K562 (cell line): Measurements from ENCODE around the gene ELF3. TPM values are rescaled to one million over a fixed set of nuclear protein-coding genes. Genes with fewer than 3 reads are reported as not detected.

Source experiments
- ATAC-seq: fragments of 200-7000 bp; cut with Tn5 transposase; 3 replicates; pipeline ENCODE4 v1.9.1; 2020; ENCODE audit warnings: moderate library complexity
- BruUV-seq: library from RNA; stranded (reverse); fragments of 400-500 nt; replicated peaks from 2 replicates; lab custom pipeline; 2021; lab: Mats Ljungman, UMichigan
- CTCF ChIA-PET: fragments of 300-600 bp; formaldehyde crosslinking; extraction: SDS; loops from one replicate; lab custom pipeline; 2021; ENCODE audit warnings: low intra/inter-chr PET ratio; lab: Yijun Ruan, JAX
- POLR2A ChIA-PET: fragments of 300-600, 350-650 bp; sonication (Branson Sonifier 250); formaldehyde crosslinking; extraction: SDS; loops from one replicate; lab custom pipeline; 2021; ENCODE audit warnings: antibody characterized with exemption, inconsistent platforms; lab: Yijun Ruan, JAX
- DNase-seq, 4 experiments: peaks; one replicate each; pipeline versions ENCODE4 v3.0.0 to v3.0.0-alpha.2; 2011 to 2018; ENCODE audit warnings: low spot score in 3 of 4, mixed read lengths in 3 of 4; ENCODE audit errors: extremely low read depth in 1 of 4
- FAIRE-seq: peaks from 2 replicates; lab custom pipeline; 2011; peaks lifted over from hg19 to GRCh38; lab: Jason Lieb, UNC
- H2AFZ ChIP-seq: 2 replicates; pipeline ENCODE4 v1.6.0; 2011; ENCODE audit warnings: low read depth, low read length, control low read depth, inconsistent platforms
- H3K27ac ChIP-seq: fragments of 200-600 bp; 3 replicates; pipeline ENCODE4 v1.8.0; 2011; ENCODE audit warnings: low read depth, mild to moderate bottlenecking, control low read depth, inconsistent platforms, low read length, moderate library complexity, mixed read lengths; ENCODE audit errors: extremely low read depth
- H3K27me3 ChIP-seq, 2 experiments: fragments of 300-600 bp in 1 of 2; 2 replicates in 1 of 2; 3 replicates in 1 of 2; pipeline versions ENCODE4 v1.6.0 to v1.8.0; 2011; ENCODE audit warnings: inconsistent platforms in 2 of 2, low read length in 2 of 2, mild to moderate bottlenecking in 1 of 2, mixed read lengths in 1 of 2, moderate library complexity in 1 of 2; ENCODE audit not compliant: control insufficient read depth in 2 of 2, insufficient read depth in 2 of 2
- H3K36me3 ChIP-seq: fragments of 300-600 bp; 3 replicates; pipeline ENCODE4 v1.8.0; 2011; ENCODE audit warnings: mild to moderate bottlenecking, low read length, inconsistent platforms; ENCODE audit not compliant: control insufficient read depth, insufficient read depth
- H3K4me1 ChIP-seq, 2 experiments: fragments of 200-600 bp in 1 of 2; replicated peaks in 1 of 2; 2 replicates in 1 of 2; 3 replicates in 1 of 2; pipeline versions ENCODE4 v1.5.1 to v1.8.0; 2011; ENCODE audit warnings: inconsistent platforms in 2 of 2, low read length in 2 of 2, mild to moderate bottlenecking in 1 of 2, mixed read lengths in 1 of 2, moderate library complexity in 1 of 2; ENCODE audit not compliant: control insufficient read depth in 2 of 2, insufficient read depth in 2 of 2
- H3K4me2 ChIP-seq: 2 replicates; pipeline ENCODE4 v1.6.1; 2011; ENCODE audit warnings: low read length, control low read depth, inconsistent platforms, mixed read lengths; ENCODE audit not compliant: insufficient read depth
- H3K4me3 ChIP-seq: fragments of 200-600 bp; sonication (generic), shearing (Covaris generic); 2 replicates; pipeline ENCODE4 v1.5.1; 2016; ENCODE audit warnings: control low read depth, inconsistent platforms
- H3K79me2 ChIP-seq: fragments of 200-600 bp; 3 replicates; pipeline ENCODE4 v1.8.0; 2011; ENCODE audit warnings: low read length, inconsistent platforms; ENCODE audit not compliant: control insufficient read depth, insufficient read depth
- H3K9ac ChIP-seq, 2 experiments: 2 replicates each; pipeline versions ENCODE4 v1.6.0 to v1.6.1; 2011; ENCODE audit warnings: low read depth in 2 of 2, low read length in 2 of 2, control low read depth in 1 of 2, inconsistent platforms in 1 of 2, mild to moderate bottlenecking in 1 of 2, mixed read lengths in 1 of 2; ENCODE audit not compliant: insufficient read depth in 1 of 2
- H3K9me1 ChIP-seq: one replicate; pipeline ENCODE4 v1.6.0; 2011; ENCODE audit warnings: inconsistent platforms, mild to moderate bottlenecking, low read length, moderate library complexity; ENCODE audit not compliant: control insufficient read depth, insufficient read depth
- H3K9me3 ChIP-seq: replicated peaks from 2 replicates; pipeline ENCODE4 v1.5.1; 2011; ENCODE audit warnings: low read depth, low read length, inconsistent platforms; ENCODE audit not compliant: control insufficient read depth, insufficient read depth
- H4K20me1 ChIP-seq: replicated peaks from 2 replicates; pipeline ENCODE4 v1.6.1; 2011; ENCODE audit warnings: low read length, inconsistent platforms, mixed read lengths; ENCODE audit not compliant: control insufficient read depth, insufficient read depth
- HLTF ChIP-seq: fragments of 450-650 bp; IDR thresholded peaks from 2 replicates; pipeline ENCODE4 v1.6.1; 2016
- MXI1 ChIP-seq: IDR thresholded peaks from 2 replicates; pipeline ENCODE4 v1.6.1; 2011; ENCODE audit warnings: low read depth, mild to moderate bottlenecking, improper control_type of control experiment, low read length
- NFIC ChIP-seq: fragments of 450-650 bp; IDR thresholded peaks from 2 replicates; pipeline ENCODE4 v1.6.1; 2017; ENCODE audit warnings: mild to moderate bottlenecking, inconsistent platforms
- POU5F1 ChIP-seq: fragments of 150-350 bp; IDR thresholded peaks from 2 replicates; pipeline ENCODE4 v1.6.1; 2014; ENCODE audit warnings: borderline replicate concordance, low read length, low read depth, mild to moderate bottlenecking; ENCODE audit not compliant: partially characterized antibody
- WGBS: fragments of 100-300 bp; shearing (Covaris generic); methylation state at CpG from one replicate; pipeline ENCODE4 v1.1.6; 2016; ENCODE audit warnings: low coverage, mixed read lengths; ENCODE audit not compliant: insufficient coverage; ENCODE audit errors: missing lambda C conversion rate; 5-methylcytosine and 5-hydroxymethylcytosine counted together
- in situ Hi-C: fragments of 300-500 bp; cut with MboI; formaldehyde crosslinking; loops from 4 replicates; pipeline ENCODE4 v1.15.0; 2018; ENCODE audit warnings: inconsistent platforms, mixed read lengths
- intact Hi-C: fragments of 100-400 bp; cut with micrococcal nuclease; formaldehyde crosslinking; loops from 2 replicates; pipeline ENCODE4 v1.14.2; 2022
- polyA plus RNA-seq, 8 experiments: library from polyadenylated mRNA; depleted of rRNA in 4 of 8; stranded (reverse) in 5 of 8; unstranded in 3 of 8; fragments of >200 nt; fragmentation: Nextera tagmentation in 2 of 8; fragmentation: Illumina TruSeq in 1 of 8; extraction: Ambion mirVana in 2 of 8; extraction: Trizol in 1 of 8; gene quantifications; 2 replicates each; pipeline versions ENCODE4 v1.2.1 to v1.2.3, GENCODE V29; 2011 to 2014; ENCODE audit warnings: inconsistent platforms in 1 of 8, missing spikeins in 1 of 8
- total RNA-seq, 7 experiments: library from RNA; depleted of rRNA in 6 of 7; stranded (reverse); fragments of >200 nt in 6 of 7; fragmentation: Illumina TruSeq in 2 of 7; extraction: Trizol in 2 of 7; gene quantifications; 2 replicates each; pipeline versions ENCODE4 v1.2.1 to v1.2.3, GENCODE V29; 2011 to 2021; ENCODE audit warnings: low replicate concordance in 1 of 7
- TF ChIP-seq, protein P1 (sequence below): IDR thresholded peaks from 3 replicates; pipeline ENCODE4 v1.6.1; 2011; ENCODE audit warnings: borderline replicate concordance, mild to moderate bottlenecking; ENCODE audit not compliant: insufficient read length, insufficient read depth
- TF ChIP-seq, protein P2 (sequence below): fragments of 250-450 bp; sonication (Bioruptor Pico); IDR thresholded peaks from 2 replicates; pipeline ENCODE4 v1.5.0; 2021; ENCODE audit warnings: mild to moderate bottlenecking, borderline replicate concordance
- TF ChIP-seq, protein P3 (sequence below): fragments of 250-450 bp; sonication (Bioruptor Pico); IDR thresholded peaks from 2 replicates; pipeline ENCODE4 v1.9.0; 2021; ENCODE audit warnings: mild to moderate bottlenecking, inconsistent platforms
- TF ChIP-seq, protein P4 (sequence below): fragments of 450-650 bp; IDR thresholded peaks from 2 replicates; pipeline ENCODE4 v1.6.1; 2014; ENCODE audit warnings: low read depth, mild to moderate bottlenecking, moderate library complexity, borderline replicate concordance

The ELF3 gene
- total and polyA plus RNA-seq, 9 of the 15 experiments (the other 6 are each of a cell fraction or from before 2014, with no cell fraction given), result 0.03 to 1.2 (median 0.07) TPM; not detected in 4

DNA sequence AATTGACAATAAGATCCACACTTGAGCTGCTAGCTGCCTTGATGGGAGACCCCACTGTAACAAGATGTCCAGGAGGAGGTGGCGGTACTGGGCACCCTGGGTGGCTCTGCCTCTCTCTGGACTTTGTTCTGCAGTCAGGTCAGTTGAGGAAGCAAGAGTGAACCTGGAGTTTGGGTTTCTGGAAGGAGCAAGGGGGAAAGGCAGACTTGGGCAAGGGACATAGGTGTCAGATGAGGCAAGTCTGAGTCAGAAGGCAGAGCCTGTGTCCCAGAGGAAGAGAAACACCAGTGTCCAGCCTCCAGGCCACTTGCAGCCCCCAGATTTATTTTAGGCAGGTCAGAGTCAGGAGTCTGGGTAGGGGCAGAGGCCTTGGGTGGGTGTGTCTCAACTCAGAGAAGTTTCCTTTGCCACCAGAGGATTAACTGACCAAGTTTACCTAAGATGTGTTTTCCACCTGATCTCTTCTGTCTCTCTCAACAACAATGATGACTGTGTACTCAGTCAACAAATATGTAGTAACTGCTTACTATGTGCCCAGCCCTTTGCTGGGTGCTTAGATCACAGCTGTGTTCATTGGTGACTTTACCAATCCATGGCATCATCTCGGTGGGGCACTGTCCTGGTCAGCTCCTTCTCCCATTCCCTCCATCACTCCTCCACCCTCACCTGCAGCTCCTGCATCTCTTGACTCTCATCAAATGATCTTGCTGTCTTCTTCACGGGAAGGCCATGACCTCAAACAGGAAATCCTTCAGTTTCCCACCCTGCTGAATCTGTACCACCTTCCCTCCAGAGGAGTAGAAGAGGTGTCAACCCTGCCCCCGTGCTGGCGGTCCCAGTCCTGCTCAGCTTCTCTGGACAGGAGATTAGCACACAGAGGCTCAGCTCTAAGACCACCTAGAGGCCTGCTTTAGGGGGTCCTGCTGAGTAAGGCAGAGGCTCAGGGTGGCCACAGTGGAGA is 36.6 kb downstream of the ELF3 start:
- FAIRE-seq (no peak), DNase-seq (peak in 1 of 4 experiments; percentile 9), ATAC-seq (no peak)
- no peaks in the 10 kb centered on the region for H3K36me3 ChIP-seq
- H3K4me1 ChIP-seq, result no peaks in the 10 kb centered on the region; a peak in 1 of 5 replicates
- H4K20me1 ChIP-seq, result no peaks in the 10 kb centered on the region
- no peak overlapping the region for H3K9ac ChIP-seq
- intact Hi-C loops (no loop called here), in situ Hi-C loops (no loop called here)
- H3K27ac ChIP-seq, result no peak overlapping the region
- H3K9me3 ChIP-seq, result peaks cover 3% of the 10 kb centered on the region; the same call in 1 of the 2 replicates
- H3K4me2 ChIP-seq, result no peak overlapping the region
- no peaks in the 10 kb centered on the region for H3K79me2 ChIP-seq
- ChIA-PET CTCF (no interaction called here), POLR2A (interaction anchor here (0.6 to 1.2 kb wide), 6 partner anchors 11 to 456 kb away, joined by 3 to 4 read pairs (median 3); no protein-coding TSS in a partner anchor)
- 1% methylated on average over 5 of the region's 5 CpGs for WGBS
- BruUV-seq, result no TSS peak
- H3K4me3 ChIP-seq, result no peak overlapping the region
- no peak overlapping the region for H2AFZ ChIP-seq
- TF ChIP-seq, protein P1, sequence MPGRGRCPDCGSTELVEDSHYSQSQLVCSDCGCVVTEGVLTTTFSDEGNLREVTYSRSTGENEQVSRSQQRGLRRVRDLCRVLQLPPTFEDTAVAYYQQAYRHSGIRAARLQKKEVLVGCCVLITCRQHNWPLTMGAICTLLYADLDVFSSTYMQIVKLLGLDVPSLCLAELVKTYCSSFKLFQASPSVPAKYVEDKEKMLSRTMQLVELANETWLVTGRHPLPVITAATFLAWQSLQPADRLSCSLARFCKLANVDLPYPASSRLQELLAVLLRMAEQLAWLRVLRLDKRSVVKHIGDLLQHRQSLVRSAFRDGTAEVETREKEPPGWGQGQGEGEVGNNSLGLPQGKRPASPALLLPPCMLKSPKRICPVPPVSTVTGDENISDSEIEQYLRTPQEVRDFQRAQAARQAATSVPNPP, result no peak
- no peak for TF ChIP-seq MXI1
- no peak for TF ChIP-seq POU5F1
- TF ChIP-seq, protein P2, sequence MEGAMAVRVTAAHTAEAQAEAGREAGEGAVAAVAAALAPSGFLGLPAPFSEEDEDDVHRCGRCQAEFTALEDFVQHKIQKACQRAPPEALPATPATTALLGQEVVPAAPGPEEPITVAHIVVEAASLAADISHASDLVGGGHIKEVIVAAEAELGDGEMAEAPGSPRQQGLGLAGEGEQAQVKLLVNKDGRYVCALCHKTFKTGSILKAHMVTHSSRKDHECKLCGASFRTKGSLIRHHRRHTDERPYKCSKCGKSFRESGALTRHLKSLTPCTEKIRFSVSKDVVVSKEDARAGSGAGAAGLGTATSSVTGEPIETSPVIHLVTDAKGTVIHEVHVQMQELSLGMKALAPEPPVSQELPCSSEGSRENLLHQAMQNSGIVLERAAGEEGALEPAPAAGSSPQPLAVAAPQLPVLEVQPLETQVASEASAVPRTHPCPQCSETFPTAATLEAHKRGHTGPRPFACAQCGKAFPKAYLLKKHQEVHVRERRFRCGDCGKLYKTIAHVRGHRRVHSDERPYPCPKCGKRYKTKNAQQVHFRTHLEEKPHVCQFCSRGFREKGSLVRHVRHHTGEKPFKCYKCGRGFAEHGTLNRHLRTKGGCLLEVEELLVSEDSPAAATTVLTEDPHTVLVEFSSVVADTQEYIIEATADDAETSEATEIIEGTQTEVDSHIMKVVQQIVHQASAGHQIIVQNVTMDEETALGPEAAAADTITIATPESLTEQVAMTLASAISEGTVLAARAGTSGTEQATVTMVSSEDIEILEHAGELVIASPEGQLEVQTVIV (CRISPR knock-in tag), result no peak
- TF ChIP-seq, protein P3, sequence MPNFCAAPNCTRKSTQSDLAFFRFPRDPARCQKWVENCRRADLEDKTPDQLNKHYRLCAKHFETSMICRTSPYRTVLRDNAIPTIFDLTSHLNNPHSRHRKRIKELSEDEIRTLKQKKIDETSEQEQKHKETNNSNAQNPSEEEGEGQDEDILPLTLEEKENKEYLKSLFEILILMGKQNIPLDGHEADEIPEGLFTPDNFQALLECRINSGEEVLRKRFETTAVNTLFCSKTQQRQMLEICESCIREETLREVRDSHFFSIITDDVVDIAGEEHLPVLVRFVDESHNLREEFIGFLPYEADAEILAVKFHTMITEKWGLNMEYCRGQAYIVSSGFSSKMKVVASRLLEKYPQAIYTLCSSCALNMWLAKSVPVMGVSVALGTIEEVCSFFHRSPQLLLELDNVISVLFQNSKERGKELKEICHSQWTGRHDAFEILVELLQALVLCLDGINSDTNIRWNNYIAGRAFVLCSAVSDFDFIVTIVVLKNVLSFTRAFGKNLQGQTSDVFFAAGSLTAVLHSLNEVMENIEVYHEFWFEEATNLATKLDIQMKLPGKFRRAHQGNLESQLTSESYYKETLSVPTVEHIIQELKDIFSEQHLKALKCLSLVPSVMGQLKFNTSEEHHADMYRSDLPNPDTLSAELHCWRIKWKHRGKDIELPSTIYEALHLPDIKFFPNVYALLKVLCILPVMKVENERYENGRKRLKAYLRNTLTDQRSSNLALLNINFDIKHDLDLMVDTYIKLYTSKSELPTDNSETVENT (CRISPR knock-in tag), result no peak
- TF ChIP-seq, protein P4, sequence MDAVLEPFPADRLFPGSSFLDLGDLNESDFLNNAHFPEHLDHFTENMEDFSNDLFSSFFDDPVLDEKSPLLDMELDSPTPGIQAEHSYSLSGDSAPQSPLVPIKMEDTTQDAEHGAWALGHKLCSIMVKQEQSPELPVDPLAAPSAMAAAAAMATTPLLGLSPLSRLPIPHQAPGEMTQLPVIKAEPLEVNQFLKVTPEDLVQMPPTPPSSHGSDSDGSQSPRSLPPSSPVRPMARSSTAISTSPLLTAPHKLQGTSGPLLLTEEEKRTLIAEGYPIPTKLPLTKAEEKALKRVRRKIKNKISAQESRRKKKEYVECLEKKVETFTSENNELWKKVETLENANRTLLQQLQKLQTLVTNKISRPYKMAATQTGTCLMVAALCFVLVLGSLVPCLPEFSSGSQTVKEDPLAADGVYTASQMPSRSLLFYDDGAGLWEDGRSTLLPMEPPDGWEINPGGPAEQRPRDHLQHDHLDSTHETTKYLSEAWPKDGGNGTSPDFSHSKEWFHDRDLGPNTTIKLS, result no peak
- no peak for TF ChIP-seq HLTF
- TF ChIP-seq NFIC, result no peak
- H3K9me1 ChIP-seq, result no peaks in the 10 kb centered on the region
- peaks cover 8 to 44% of the 10 kb centered on the region in 2 experiments; a peak in 4 of 5 replicates for H3K27me3 ChIP-seq
